RWPE1 (cell line): ENCODE data around the gene ASAP2.

Source experiments
- CTCF ChIA-PET: fragments of 350-600 bp; sonication (Branson Sonifier 250); formaldehyde crosslinking; extraction: SDS; loops from one replicate; lab custom pipeline; 2021; lab: Yijun Ruan, JAX
- POLR2A ChIA-PET: fragments of 400-600 bp; formaldehyde crosslinking; extraction: SDS; loops from one replicate; lab custom pipeline; 2020; ENCODE audit warnings: antibody characterized with exemption; ENCODE audit not compliant: low non-redundant PET; lab: Yijun Ruan, JAX
- DNase-seq: peaks from one replicate; pipeline ENCODE4 v3.0.0; 2012; ENCODE audit warnings: low spot score
- H3K27ac ChIP-seq: fragments of 450-650 bp; 2 replicates; pipeline ENCODE4 v1.5.1; 2017
- TF ChIP-seq, protein P1 (sequence below): fragments of 450-650 bp; conservative IDR thresholded peaks from 2 replicates; pipeline ENCODE4 v1.5.1; 2017; ENCODE audit warnings: low read depth, mild to moderate bottlenecking

ASAP2 gene

GRCh38 chr2:9228088-9228751 is 21.6 kb downstream of the ASAP2 start:
- H3K27ac ChIP-seq: no peak overlapping the region
- no peak for DNase-seq
- TF ChIP-seq, protein P1, sequence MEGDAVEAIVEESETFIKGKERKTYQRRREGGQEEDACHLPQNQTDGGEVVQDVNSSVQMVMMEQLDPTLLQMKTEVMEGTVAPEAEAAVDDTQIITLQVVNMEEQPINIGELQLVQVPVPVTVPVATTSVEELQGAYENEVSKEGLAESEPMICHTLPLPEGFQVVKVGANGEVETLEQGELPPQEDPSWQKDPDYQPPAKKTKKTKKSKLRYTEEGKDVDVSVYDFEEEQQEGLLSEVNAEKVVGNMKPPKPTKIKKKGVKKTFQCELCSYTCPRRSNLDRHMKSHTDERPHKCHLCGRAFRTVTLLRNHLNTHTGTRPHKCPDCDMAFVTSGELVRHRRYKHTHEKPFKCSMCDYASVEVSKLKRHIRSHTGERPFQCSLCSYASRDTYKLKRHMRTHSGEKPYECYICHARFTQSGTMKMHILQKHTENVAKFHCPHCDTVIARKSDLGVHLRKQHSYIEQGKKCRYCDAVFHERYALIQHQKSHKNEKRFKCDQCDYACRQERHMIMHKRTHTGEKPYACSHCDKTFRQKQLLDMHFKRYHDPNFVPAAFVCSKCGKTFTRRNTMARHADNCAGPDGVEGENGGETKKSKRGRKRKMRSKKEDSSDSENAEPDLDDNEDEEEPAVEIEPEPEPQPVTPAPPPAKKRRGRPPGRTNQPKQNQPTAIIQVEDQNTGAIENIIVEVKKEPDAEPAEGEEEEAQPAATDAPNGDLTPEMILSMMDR: no peak
- CTCF ChIA-PET: no interaction called here
- POLR2A ChIA-PET: no interaction called here

DNA sequence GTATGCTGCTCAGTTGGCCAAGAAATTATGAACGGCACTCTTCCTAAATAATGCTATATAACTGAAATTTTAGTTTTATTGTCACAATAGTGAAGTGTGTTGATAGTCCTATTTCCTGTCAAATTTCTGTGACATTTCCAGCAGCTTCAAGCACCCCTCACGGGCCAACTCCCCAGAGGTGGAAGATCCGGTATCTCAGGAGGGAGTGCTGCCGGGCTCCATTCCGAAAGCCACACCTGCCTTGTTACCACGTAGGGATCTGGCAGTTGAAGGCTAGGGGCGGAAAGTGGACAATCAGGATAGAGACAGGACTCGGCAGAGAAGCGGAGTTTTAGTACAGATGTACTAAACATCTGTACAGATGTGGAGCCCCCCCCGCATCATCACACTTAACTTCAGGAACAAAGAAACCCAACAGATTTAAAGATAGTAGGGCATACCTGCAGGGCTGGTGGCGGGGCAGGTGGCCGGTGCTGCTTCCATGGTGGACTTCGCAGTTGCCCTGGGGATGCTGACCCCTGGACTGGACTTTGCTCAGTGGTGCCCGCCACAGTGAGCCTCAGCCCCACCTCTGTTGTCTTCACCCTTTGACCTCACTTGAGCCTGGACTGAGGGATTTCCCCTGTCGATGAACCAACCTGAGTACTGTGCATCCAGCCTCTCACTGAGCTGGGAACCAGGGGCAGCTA is 22.3 kb downstream of the ASAP2 start:
- peak overlapping the region; percentile 78 for H3K27ac ChIP-seq
- DNase-seq: no peak
- CTCF ChIA-PET: no interaction called here
- TF ChIP-seq, protein P1: no peak
- POLR2A ChIA-PET: no interaction called here

GRCh38 chr2:9229470-9229820 is 22.8 kb downstream of the ASAP2 start:
- peak overlapping the region; percentile 78 for H3K27ac ChIP-seq
- ChIA-PET POLR2A (no interaction called here), CTCF (interaction anchor here (0.6 kb wide), 2 partner anchors 30 to 66 kb away, joined by 3 read pairs; no protein-coding TSS in a partner anchor)
- TF ChIP-seq, protein P1: no peak
- no peak for DNase-seq

DNA sequence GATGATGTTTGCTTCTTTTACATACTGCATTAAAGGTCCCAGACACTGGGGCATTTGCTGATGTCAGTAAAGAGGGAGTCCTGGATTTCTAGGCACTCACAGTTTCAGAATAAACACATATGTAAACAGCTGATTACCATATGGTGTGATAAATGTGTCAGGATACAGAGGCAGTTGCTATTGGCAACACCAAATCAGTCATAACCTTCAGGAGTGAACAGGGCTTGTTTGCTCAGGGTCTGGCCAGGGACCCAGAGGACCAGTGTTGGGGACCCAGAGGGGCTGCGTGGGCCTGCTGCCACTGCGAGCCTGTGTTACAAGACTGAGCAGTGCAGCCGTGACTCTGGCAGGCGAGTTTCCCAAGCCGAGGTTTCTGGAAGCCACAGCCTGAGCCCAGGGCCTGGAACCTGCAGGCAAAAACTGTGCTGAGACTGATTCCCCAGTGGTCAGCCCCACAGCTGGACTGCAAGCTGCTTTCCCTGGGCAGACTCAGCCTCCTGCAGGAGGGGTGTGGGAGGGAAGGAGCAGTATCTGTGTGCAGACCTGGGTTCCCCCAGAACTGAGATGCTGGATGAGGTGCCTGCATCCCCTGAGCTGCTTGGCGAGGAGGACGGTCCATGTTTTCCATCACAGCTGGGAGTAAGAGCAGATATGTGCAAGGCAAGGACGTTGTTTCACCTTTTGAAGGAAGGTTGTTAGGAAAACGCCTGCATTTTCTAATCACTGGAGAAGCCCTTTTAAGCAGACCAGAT is 23.6 kb downstream of the ASAP2 start:
- H3K27ac ChIP-seq: peak overlapping the region; percentile 78
- ChIA-PET POLR2A (no interaction called here), CTCF (interaction anchor here (0.6 to 0.7 kb wide), 3 partner anchors 31 to 67 kb away, joined by 3 read pairs; no protein-coding TSS in a partner anchor)
- TF ChIP-seq, protein P1: no peak
- no peak for DNase-seq

DNA sequence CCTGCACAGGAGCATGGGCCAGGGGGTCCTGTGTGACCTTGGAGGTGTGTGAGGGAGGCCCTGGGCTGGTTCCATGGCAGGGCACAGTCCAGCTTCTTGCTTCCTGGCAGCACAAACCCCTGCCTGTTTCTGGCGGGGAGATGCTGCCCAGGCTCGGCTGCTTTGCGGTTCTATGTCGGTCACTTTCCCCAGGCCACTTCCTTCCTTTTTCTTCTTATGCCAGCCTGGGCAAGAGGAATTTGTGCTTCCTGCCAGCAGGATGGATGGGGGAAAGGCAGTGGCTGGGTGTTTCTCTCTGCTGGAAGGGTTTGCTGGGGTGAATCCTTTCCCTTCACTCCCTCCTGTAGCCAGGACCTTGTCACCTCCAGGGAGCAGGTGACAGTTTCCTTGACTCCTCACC is 24.3 kb downstream of the ASAP2 start:
- ChIA-PET CTCF (interaction anchor here (0.7 kb wide), 1 partner anchor 68 kb away, joined by 3 read pairs; no protein-coding TSS in a partner anchor), POLR2A (no interaction called here)
- no peak for DNase-seq
- TF ChIP-seq, protein P1: no peak
- H3K27ac ChIP-seq: peak overlapping the region; percentile 78
